Psoas muscle (tissue), 8 donors: Measurements from ENCODE around the gene CNNM3. TPM values are rescaled to one million over a fixed set of nuclear protein-coding genes. Genes with fewer than 3 reads are reported as not detected.

Experiments
- ATAC-seq, 4 donors: fragments of 200-7000 bp; cut with Tn5 transposase; one replicate each; pipeline ENCODE4 v1.9.1; 2020; ENCODE audit warnings: moderate library complexity in 3 of 4, mild to moderate bottlenecking in 2 of 4
- DNase-seq, 2 donors: peaks; one replicate each; pipeline ENCODE4 v3.0.0-alpha.2; 2020
- H3K27ac ChIP-seq: fragments of 200-600 bp; one replicate; pipeline ENCODE4 v1.8.0; 2022
- H3K27me3 ChIP-seq, 3 donors: fragments of 200-600 bp in 1 of 3; one replicate each; pipeline versions ENCODE4 v1.6.1 to v1.8.0; 2013 to 2022; ENCODE audit warnings: low read length in 2 of 3, mild to moderate bottlenecking in 2 of 3, moderate library complexity in 1 of 3; ENCODE audit not compliant: insufficient read depth in 3 of 3
- H3K36me3 ChIP-seq, 2 donors: fragments of 200-600 bp in 1 of 2; one replicate each; pipeline versions ENCODE4 v1.6.1 to v1.8.0; 2013 to 2022; ENCODE audit warnings: low read depth in 1 of 2, mild to moderate bottlenecking in 1 of 2, moderate library complexity in 1 of 2; ENCODE audit not compliant: insufficient read depth in 1 of 2
- H3K4me1 ChIP-seq: fragments of 200-600 bp; one replicate; pipeline ENCODE4 v1.8.0; 2022
- H3K4me3 ChIP-seq: fragments of 200-600 bp; one replicate; pipeline ENCODE4 v1.8.0; 2022; ENCODE audit warnings: mild to moderate bottlenecking
- H3K9me3 ChIP-seq: fragments of 200-600 bp; one replicate; pipeline ENCODE4 v1.8.0; 2022
- whole genome bisulfite sequencing, 3 donors: extraction: QIAGEN DNeasy Blood & Tissue Kit; methylation state at CpG; one replicate each; pipeline versions ENCODE4 v1.1.6 to v1.1.7; 2013; 5-methylcytosine and 5-hydroxymethylcytosine counted together
- intact Hi-C, 2 donors: fragments of 100-400 bp; cut with DNase I; formaldehyde crosslinking; loops; one replicate each; pipeline versions ENCODE4 v1.11.0 to v1.14.2; 2022
- polyA plus RNA-seq, 3 donors: library from polyadenylated mRNA; stranded (reverse); fragments of 200-250 nt; gene quantifications; one replicate each; pipeline ENCODE4 v1.2.3, GENCODE V29; 2013
- total RNA-seq, 4 donors: library from RNA; stranded (reverse); fragmentation: NEBNext Ultra II Directional in 2 of 4; extraction: Animal tissue kit (Norgen Biotek cat#: 25700) in 2 of 4; gene quantifications; one replicate each; pipeline versions ENCODE4 v1.2.1 to v1.2.4, GENCODE V29; 2021 to 2023
- TF ChIP-seq, protein P1 (sequence below): fragments of 200-600 bp; IDR thresholded peaks from one replicate; pipeline ENCODE4 v1.8.0; 2022; ENCODE audit warnings: antibody characterized with exemption
- donor health status: healthy with polysubstance abuse.
- donor health status: DM: no; HTN: no; CAD: no; lungs with moderate emphysema.
- donor health status: Bipolar disorder and iron deficiency.
- donor health status: healthy.
- donor health status: DM: yes; HTN: yes; CAD: no.
- donor health status: DM: no; HTN: no; CAD: no.
- donor health status: DM: no; HTN: no; CAD: no.
- donor health status: DM: yes; HTN: yes; CAD: no.

CNNM3 gene
- total and polyA plus RNA-seq, 7 donors, result 4.2 to 12.6 (median 7.7) TPM

DNA sequence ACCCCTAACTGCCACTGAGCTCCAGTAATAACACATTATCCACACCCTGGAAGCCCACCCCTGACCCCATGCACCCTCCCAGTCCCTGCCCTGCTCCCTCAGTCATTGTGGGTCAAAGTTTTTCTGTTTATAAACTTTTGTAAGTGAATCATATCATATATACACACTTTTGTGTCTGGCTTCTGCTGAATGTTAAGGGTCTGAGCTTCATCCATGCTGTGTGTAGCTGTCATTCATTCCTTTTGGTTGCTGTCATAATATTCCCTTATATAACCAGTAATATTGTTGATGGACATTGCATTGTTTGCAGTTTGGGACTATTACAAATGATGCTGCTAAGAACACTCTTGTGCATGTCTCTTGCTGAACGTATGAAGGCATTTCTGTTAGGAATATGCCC, 40.9 kb upstream of the CNNM3 start:
- Histone ChIP-seq H3K27ac (no peak overlapping the region), H3K4me3 (no peak overlapping the region), H3K4me1 (peaks cover 17% of the 10 kb centered on the region), H3K36me3 (no peaks in the 10 kb centered on the region), H3K9me3 (no peaks in the 10 kb centered on the region), H3K27me3 (no peaks in the 10 kb centered on the region)
- TF ChIP-seq, protein P1, sequence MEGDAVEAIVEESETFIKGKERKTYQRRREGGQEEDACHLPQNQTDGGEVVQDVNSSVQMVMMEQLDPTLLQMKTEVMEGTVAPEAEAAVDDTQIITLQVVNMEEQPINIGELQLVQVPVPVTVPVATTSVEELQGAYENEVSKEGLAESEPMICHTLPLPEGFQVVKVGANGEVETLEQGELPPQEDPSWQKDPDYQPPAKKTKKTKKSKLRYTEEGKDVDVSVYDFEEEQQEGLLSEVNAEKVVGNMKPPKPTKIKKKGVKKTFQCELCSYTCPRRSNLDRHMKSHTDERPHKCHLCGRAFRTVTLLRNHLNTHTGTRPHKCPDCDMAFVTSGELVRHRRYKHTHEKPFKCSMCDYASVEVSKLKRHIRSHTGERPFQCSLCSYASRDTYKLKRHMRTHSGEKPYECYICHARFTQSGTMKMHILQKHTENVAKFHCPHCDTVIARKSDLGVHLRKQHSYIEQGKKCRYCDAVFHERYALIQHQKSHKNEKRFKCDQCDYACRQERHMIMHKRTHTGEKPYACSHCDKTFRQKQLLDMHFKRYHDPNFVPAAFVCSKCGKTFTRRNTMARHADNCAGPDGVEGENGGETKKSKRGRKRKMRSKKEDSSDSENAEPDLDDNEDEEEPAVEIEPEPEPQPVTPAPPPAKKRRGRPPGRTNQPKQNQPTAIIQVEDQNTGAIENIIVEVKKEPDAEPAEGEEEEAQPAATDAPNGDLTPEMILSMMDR, result no peak
- intact Hi-C loops, result no loop called here
- DNase-seq, result no peak
- WGBS, 3 donors, result 0 to 38% (median 30%) methylated on average over 1 of the region's 1 CpG
- no peak for ATAC-seq

DNA sequence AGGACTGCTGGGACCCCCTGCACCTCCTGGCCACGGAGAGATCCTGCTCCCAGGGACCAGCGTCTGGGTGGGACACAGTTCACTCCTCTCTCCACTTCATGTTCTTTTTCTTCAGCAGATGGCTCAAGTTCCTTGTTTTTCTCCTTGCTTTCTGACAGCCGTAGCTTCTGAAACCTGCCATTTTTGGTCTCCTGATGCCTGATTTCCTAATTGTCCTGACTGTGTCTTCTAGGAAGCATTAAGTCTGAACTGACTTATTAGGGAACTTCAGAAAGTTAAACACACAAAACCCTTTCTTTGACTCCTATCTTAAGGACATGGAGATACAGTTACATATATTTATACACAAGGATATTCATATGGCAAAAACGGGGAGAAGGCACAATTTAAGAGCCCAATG, 32.7 kb upstream of the CNNM3 start:
- Histone ChIP-seq H3K4me1 (peaks cover 13% of the 10 kb centered on the region), H3K9me3 (no peaks in the 10 kb centered on the region), H3K27ac (no peak overlapping the region), H3K4me3 (no peak overlapping the region), H3K27me3 (no peaks in the 10 kb centered on the region), H3K36me3 (no peaks in the 10 kb centered on the region)
- DNase-seq, result no peak
- intact Hi-C loops, result no loop called here
- WGBS, 3 donors, result 54 to 73% (median 61%) methylated on average over 4 of the region's 4 CpGs
- ATAC-seq, result no peak
- TF ChIP-seq, protein P1, result no peak

DNA sequence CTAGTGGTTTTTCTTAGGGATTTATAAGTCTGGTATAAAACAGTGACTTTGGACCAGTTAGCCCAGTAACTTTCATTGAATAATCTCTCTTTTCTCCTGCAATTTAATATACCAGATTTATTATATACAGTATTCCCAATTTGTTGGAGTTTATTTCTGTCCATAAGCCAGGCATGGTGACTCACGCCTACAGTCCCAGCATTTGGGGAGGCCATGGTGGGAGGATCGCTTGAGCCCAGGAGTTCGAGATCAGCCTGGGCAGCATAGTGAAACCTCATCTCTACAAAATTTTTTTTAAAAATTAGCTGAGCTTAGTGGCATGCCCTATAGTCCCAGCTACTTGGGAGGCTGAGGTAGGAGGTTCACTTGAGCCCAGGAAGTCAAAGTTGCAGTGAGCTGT, 28.7 kb upstream of the CNNM3 start:
- DNase-seq (no peak), ATAC-seq (no peak)
- Histone ChIP-seq H3K4me3 (no peak overlapping the region), H3K36me3 (no peaks in the 10 kb centered on the region), H3K27me3 (no peaks in the 10 kb centered on the region), H3K4me1 (peaks cover 23% of the 10 kb centered on the region), H3K9me3 (no peaks in the 10 kb centered on the region), H3K27ac (peak overlapping the region; percentile 97)
- TF ChIP-seq, protein P1, result no peak
- intact Hi-C loops, result no loop called here
- 89 to 94% (median 92%) methylated on average over 3 of the region's 3 CpGs for whole genome bisulfite sequencing, 3 donors

DNA sequence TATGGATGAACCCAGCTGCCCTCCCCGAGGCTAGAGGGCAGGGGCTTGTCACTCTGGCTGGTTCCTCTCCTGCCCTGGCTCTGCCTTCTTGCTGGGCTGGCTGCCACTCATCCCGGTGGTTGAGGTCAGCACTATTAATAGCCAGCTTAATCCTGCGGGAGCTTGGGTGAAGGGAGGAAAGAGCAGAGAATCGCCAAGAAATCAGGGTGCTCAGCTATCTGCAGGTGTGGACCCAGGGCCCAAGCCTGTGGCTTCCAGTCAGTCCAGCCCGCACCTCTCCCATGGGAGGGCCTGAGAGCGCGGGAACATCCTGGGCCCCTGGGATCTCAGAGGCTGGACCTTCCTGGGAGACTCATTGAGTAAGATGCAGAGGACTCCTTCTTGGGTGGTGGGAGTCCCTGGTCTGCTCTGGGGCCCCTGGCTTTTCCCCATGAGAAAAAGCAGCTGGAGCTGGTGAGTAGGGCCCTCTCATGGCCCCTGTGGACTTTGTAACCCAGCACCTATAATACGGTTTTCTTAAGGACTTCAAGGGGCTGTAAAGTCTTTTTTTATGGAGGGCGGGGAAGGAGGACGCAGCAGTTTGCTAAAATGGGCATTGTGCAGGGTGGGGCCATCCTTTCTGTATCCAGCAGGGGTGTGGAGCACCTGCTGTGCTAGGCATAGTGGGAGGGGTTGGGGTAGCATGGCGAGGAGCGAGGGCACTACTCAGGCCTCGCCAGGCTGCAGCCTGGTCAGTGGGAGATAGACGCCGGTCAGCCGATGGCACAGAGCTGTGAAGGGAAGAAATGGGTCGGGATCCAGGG, 27.4 kb upstream of the CNNM3 start:
- Histone ChIP-seq H3K27me3 (no peaks in the 10 kb centered on the region), H3K27ac (peak overlapping the region; percentile 97), H3K36me3 (no peaks in the 10 kb centered on the region), H3K9me3 (no peaks in the 10 kb centered on the region), H3K4me3 (peak overlapping the region; percentile 63), H3K4me1 (peaks cover 35% of the 10 kb centered on the region)
- DNase-seq, result peak; percentile 70 to 89
- ATAC-seq, result peak; percentile 92 to 95 (median 94)
- intact Hi-C loops, result no loop called here
- 19 to 32% (median 23%) methylated on average over 17 of the region's 17 CpGs for WGBS, 3 donors
- TF ChIP-seq, protein P1, result no peak

DNA sequence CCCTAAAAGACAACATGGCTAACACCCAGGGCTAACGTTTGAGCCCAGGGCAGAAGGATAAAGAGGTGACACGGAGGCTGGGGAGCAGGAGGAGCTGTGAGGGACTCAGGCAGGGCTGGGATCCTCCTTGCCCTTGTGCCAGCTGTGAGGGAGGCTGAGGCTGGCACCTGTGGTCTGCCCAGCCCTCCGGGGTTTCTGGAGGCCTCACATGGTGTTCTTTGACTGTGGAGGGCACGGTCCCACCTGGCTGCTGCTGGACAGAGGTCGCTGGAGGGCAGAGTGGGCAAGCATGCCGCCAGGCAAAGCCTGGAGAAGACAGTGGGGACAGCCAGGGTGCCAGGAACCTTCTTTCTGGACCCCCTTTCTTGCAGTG, 26.8 kb upstream of the CNNM3 start:
- intact Hi-C loops, result no loop called here
- peak; percentile 17 to 33 (median 30) for ATAC-seq
- no peak for DNase-seq
- H3K9me3 ChIP-seq, result no peaks in the 10 kb centered on the region
- peak overlapping the region; percentile 63 for H3K4me3 ChIP-seq
- H3K27me3 ChIP-seq, result no peaks in the 10 kb centered on the region
- H3K27ac ChIP-seq, result peak overlapping the region; percentile 97
- TF ChIP-seq, protein P1, result no peak
- peaks cover 41% of the 10 kb centered on the region for H3K4me1 ChIP-seq
- no peaks in the 10 kb centered on the region for H3K36me3 ChIP-seq
- 24 to 50% (median 44%) methylated on average over 6 of the region's 6 CpGs for WGBS, 3 donors
